Nephron progenitor cell (in vitro differentiated cells): ENCODE data around the gene USP20.

Experiments used
- DNase-seq: peaks from one replicate; pipeline ENCODE4 v3.0.0; 2021
- H3K27ac Mint-ChIP-seq: 2 replicates; pipeline ENCODE4 v1.8.0; 2021; ENCODE audit warnings: mild to moderate bottlenecking, moderate library complexity, mixed read lengths
- H3K27me3 Mint-ChIP-seq: 2 replicates; pipeline ENCODE4 v1.8.0; 2021; ENCODE audit warnings: mild to moderate bottlenecking, low read depth, mixed read lengths; ENCODE audit not compliant: poor library complexity
- H3K36me3 Mint-ChIP-seq: 2 replicates; pipeline ENCODE4 v1.8.0; 2021; ENCODE audit warnings: low read depth, mixed read lengths
- H3K4me1 Mint-ChIP-seq: 2 replicates; pipeline ENCODE4 v1.8.0; 2021; ENCODE audit warnings: mixed read lengths
- H3K4me3 Mint-ChIP-seq: 2 replicates; pipeline ENCODE4 v1.8.0; 2021; ENCODE audit warnings: mild to moderate bottlenecking, moderate library complexity, mixed read lengths
- H3K9me3 Mint-ChIP-seq: 2 replicates; pipeline ENCODE4 v1.8.0; 2021; ENCODE audit warnings: mild to moderate bottlenecking, moderate library complexity, mixed read lengths
- TF ChIP-seq, protein P1 (sequence below): fragments of 200-600 bp; sonication (generic); IDR thresholded peaks from 2 replicates; pipeline ENCODE4 v1.5.0; 2021; ENCODE audit warnings: antibody characterized with exemption

Gene USP20

DNA sequence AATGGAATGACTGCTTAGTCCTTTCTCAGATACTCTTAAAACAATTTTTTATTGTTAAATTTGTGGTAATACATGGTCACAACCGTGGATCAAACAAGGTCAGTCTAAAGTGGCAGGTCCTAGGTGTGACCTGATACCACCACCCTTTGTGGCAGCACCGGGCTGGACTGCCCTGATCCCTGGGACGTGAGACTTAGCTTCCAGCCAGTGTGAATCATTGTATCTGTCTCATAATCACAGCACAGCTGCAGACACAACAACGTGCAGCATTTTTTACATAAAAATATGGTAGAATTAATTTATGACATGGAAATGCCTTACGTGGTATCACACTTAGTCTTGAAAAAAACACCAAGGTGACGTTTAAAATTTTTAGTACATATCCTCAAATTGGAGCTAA, 24.5 kb upstream of the USP20 start:
- Mint-ChIP-seq H3K4me1 (peaks cover 8% of the 10 kb centered on the region), H3K4me3 (no peak overlapping the region), H3K27me3 (peaks cover 3% of the 10 kb centered on the region), H3K27ac (no peak overlapping the region), H3K9me3 (no peaks in the 10 kb centered on the region), H3K36me3 (peaks cover 59% of the 10 kb centered on the region)
- no peak for DNase-seq
- TF ChIP-seq, protein P1, sequence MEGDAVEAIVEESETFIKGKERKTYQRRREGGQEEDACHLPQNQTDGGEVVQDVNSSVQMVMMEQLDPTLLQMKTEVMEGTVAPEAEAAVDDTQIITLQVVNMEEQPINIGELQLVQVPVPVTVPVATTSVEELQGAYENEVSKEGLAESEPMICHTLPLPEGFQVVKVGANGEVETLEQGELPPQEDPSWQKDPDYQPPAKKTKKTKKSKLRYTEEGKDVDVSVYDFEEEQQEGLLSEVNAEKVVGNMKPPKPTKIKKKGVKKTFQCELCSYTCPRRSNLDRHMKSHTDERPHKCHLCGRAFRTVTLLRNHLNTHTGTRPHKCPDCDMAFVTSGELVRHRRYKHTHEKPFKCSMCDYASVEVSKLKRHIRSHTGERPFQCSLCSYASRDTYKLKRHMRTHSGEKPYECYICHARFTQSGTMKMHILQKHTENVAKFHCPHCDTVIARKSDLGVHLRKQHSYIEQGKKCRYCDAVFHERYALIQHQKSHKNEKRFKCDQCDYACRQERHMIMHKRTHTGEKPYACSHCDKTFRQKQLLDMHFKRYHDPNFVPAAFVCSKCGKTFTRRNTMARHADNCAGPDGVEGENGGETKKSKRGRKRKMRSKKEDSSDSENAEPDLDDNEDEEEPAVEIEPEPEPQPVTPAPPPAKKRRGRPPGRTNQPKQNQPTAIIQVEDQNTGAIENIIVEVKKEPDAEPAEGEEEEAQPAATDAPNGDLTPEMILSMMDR, result no peak

DNA sequence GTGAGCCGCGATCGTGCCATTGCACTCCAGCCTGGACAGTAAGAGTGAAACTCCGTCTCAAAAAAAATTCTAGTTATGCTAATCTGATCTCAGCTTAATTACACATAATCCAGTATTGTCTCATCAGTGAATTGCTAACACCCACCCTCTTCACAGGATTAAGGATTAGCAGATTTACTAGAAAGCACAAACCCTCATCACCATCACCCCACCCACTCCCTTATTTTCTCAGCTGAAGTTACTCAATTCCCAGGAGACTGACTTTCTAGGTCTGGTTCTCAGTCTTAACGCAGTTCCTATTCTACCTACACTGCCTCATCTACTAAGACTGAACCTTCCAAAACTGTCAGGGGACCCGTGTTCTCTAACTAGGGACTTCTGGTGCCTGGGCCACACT, 23.3 kb upstream of the USP20 start:
- TF ChIP-seq, protein P1, result no peak
- H3K36me3 Mint-ChIP-seq, result peaks cover 58% of the 10 kb centered on the region
- no peaks in the 10 kb centered on the region for H3K4me1 Mint-ChIP-seq
- H3K27ac Mint-ChIP-seq, result peak overlapping the region; percentile 16
- H3K27me3 Mint-ChIP-seq, result peaks cover 3% of the 10 kb centered on the region
- H3K4me3 Mint-ChIP-seq, result no peak overlapping the region
- DNase-seq, result no peak
- no peaks in the 10 kb centered on the region for H3K9me3 Mint-ChIP-seq

DNA sequence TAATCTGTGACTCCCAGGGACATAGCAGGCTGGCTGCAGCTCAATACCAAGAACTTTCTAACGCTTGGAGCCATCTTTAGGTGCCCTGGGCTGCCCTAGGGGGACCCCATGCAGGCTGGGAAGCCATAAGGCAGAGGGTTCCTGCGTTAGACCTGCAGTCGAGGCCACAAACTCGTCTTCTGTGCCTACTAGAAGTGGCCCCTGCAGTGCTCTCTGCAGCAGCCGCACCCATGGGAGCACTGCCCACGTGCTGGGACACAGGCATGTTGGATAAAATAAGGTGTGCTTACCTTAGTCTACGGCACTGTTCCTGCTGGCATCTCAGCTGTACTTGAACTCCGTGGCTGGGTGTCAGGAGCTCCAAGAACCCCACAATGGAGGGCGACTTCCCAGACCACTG, 22.9 kb upstream of the USP20 start:
- TF ChIP-seq, protein P1, result no peak
- Mint-ChIP-seq H3K36me3 (peaks cover 54% of the 10 kb centered on the region), H3K4me3 (no peak overlapping the region), H3K27me3 (peaks cover 3% of the 10 kb centered on the region), H3K9me3 (no peaks in the 10 kb centered on the region), H3K27ac (peak overlapping the region; percentile 16), H3K4me1 (no peaks in the 10 kb centered on the region)
- DNase-seq, result no peak

DNA sequence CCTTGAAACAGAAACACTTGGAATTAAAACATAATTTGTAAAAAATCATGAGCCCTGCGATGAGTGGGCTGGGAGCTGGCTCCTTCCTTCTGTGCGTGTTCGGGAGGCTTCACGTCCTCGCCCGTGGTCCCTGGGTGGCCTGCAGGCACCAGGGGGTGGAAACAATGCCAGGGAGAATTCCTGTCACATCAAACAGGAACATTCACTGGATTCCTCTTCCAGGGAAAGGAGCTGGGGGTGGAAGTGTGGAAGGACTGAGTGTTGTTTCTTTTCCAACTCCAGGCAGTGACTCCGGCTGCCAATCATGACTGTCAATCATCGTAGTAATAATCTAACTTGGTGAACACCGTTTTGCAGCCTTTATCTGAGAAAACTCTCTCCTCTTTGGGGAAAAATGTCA, 21.6 kb upstream of the USP20 start:
- no peak for DNase-seq
- H3K36me3 Mint-ChIP-seq, result peaks cover 57% of the 10 kb centered on the region
- H3K27ac Mint-ChIP-seq, result no peak overlapping the region
- H3K27me3 Mint-ChIP-seq, result peaks cover 3% of the 10 kb centered on the region
- no peaks in the 10 kb centered on the region for H3K9me3 Mint-ChIP-seq
- TF ChIP-seq, protein P1, result no peak
- no peaks in the 10 kb centered on the region for H3K4me1 Mint-ChIP-seq
- H3K4me3 Mint-ChIP-seq, result no peak overlapping the region

DNA sequence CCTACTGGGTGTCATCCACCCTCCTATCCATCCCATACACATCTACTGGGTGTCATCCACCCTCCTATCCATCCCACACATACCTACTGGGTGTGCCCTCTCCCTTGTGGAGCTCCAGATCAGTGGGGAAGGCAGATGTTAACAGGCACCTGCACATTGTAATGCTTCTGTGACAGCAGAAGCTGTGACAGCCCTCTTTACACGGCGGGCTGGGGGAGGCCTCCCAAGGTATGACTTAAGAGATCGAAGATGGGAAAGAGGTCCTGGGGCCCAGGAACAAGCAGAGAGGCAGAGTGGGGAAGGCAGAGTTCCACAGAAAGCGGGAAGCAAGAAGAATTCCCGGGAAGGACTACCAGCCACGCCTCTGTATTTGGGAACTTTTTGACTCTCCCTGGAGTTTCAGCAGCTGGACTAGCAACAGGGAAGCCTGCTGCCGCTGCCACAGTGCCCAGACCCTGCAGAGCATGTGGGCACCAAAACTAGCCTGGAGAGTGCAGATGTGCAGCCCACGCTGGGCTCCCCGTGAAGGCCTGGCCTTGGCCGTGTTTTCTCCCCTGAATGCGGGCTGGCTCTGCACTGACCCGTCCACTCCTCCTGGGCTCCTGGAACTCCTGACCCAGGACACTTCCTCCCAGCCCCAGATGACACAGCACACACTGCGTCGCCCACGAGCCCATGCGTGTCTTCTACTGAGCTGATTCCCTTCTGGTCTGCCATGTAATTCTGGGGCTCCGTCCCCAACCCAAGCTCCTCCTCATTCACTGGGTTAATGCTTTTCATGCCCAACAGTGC, 20.6 kb upstream of the USP20 start:
- no peak for DNase-seq
- H3K9me3 Mint-ChIP-seq, result no peaks in the 10 kb centered on the region
- H3K36me3 Mint-ChIP-seq, result peaks cover 55% of the 10 kb centered on the region
- TF ChIP-seq, protein P1, result no peak
- no peaks in the 10 kb centered on the region for H3K4me1 Mint-ChIP-seq
- H3K4me3 Mint-ChIP-seq, result no peak overlapping the region
- peaks cover 3% of the 10 kb centered on the region for H3K27me3 Mint-ChIP-seq
- H3K27ac Mint-ChIP-seq, result peak overlapping the region; percentile 64

DNA sequence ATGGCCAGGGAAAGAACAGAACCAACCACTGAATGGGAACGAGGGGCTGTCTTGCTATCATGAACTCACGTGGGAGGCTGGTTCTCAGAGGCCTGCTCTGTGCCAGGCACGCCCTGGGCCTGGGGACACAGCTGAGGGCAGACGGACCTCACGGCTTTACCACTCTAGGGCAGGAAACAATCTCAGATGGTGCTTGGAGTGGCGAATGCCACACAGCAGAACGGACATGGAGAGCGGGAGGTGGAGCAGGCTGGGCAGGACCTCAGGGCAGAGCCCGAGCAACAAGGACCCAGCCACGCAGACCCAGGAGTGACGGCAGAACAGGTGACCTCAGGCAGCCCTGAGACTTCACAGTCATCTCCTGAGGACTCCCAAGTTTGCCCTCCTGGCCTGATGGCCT, 20.0 kb upstream of the USP20 start:
- DNase-seq, result no peak
- no peaks in the 10 kb centered on the region for H3K4me1 Mint-ChIP-seq
- no peaks in the 10 kb centered on the region for H3K9me3 Mint-ChIP-seq
- TF ChIP-seq, protein P1, result no peak
- peaks cover 3% of the 10 kb centered on the region for H3K27me3 Mint-ChIP-seq
- H3K36me3 Mint-ChIP-seq, result peaks cover 53% of the 10 kb centered on the region
- H3K4me3 Mint-ChIP-seq, result no peak overlapping the region
- peak overlapping the region; percentile 64 for H3K27ac Mint-ChIP-seq
